K562 treated with DMSO at 1 percent for 4 hours (cell line): ENCODE data around the gene SRP54. TPM values are rescaled to one million over a fixed set of nuclear protein-coding genes. Genes with fewer than 3 reads are reported as not detected.

Source experiments
- total RNA-seq: library from RNA; unstranded; fragments of 300-600 nt; gene quantifications from 2 replicates; pipeline ENCODE4 v1.2.3, GENCODE V29; 2022; ENCODE audit not compliant: insufficient read depth

The SRP54 gene
- 32.5 and 37.6 TPM in 2 replicates for total RNA-seq

DNA sequence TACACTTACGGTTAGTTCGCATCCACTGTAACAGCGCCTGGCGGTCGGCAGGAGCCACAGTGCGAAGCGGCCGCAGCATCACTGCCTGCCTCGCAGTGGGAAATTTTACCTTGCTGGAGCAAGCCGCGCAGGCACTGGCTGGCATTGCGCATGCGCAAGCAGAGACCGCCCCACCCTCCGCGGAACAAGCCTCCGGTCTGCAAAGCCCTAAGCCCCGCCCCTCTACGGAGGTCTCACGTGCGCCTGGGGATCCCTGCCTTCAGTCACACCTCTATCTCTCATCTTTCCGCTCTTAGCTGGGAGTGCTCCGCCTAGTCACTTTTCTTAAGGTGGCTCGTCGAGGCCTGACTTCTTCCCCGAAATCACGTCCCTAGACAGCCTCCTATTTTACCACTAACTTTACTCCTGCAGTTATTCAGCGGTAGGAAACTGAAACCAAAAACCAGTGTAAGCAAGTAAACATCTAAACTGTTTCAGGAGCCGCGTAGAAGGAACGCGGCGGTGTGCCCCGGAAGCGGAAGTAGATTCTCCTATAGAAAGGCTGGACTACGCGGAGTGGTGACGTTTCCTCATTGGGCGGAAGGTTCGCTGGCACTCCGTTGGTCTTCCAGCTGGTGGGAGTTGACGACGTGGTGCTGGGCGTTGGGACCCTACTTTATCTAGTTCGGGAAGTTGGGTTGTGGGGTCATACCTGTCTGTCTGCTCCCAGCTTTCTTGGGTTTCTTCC is at the start of gene SRP54:
Gene SRP54, plus strand, starts transcription at position 572 of the 727 bp plus-strand sequence. CDS start 13,718 bp downstream, outside the sequence.

DNA sequence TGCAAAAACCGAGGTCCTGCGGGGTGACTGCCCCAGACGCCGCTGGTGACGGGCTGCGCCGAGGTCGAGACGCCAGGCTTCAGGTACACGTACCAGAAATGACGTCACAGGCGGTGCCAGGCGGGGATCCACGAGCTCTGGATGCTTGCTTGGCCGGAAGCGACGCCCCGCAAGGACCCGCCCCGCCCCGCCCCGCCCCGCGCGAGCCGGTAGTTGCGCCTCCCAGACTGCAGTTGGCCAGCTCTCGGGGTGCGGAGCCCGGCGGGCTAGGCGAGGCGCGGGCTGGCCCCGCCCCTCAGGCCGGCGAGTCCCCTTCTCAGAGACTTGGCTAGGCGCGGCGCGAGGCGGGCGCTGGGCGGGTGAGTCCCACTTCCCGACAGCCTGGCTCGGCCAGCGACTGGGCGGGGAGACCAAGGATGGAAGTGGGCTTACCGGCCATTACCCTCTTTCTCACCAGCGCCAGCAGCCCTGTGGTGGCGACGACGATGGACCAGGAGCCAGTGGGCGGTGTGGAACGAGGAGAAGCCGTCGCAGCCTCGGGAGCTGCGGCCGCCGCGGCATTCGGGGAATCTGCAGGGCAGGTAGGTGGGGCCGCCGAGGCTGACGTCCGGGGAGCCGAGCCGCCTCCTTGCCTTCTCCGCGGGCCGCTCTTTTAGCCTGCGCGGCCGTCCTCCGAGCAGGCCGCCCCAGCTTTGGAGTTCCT is 63.4 kb downstream of the SRP54 start, which contains the start of gene FAM177A1:
Gene FAM177A1, plus strand, starts transcription at position 225 of the 703 bp plus-strand sequence. Its CDS starts 192 bp downstream, at position 417.

Other genes starting within 250 kb of the SRP54 start
- gene BAZ1A, start 107.6 kb upstream of the SRP54 start, total RNA-seq, result 13.2 and 16.6 TPM in 2 replicates
- gene FAM177A1, start 63.3 kb downstream of the SRP54 start, total RNA-seq, result 26.4 and 46.2 TPM in 2 replicates
- 14.5 and 16.8 TPM in 2 replicates for gene PPP2R3C, start 139.0 kb downstream of the SRP54 start, total RNA-seq
- gene PRORP, start 139.6 kb downstream of the SRP54 start, total RNA-seq, result 8.7 and 10.6 TPM in 2 replicates